HG02852 (cell line): Measurements from ENCODE around the gene TMEM44.

Source experiments
- ATAC-seq: cut with Tn5 transposase; IDR thresholded peaks from one replicate; pipeline ENCODE4 v1.9.1; 2021; ENCODE audit warnings: mild to moderate bottlenecking, moderate library complexity; ENCODE audit not compliant: unreplicated experiment

TMEM44 gene, protein sequence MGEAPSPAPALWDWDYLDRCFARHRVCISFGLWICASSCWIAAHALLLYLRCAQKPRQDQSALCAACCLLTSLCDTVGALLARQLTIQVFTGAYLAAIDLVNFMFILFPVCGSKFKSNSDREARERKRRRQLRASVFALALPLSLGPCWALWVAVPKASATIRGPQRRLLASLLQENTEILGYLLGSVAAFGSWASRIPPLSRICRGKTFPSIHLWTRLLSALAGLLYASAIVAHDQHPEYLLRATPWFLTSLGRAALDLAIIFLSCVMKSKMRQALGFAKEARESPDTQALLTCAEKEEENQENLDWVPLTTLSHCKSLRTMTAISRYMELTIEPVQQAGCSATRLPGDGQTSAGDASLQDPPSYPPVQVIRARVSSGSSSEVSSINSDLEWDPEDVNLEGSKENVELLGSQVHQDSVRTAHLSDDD

DNA sequence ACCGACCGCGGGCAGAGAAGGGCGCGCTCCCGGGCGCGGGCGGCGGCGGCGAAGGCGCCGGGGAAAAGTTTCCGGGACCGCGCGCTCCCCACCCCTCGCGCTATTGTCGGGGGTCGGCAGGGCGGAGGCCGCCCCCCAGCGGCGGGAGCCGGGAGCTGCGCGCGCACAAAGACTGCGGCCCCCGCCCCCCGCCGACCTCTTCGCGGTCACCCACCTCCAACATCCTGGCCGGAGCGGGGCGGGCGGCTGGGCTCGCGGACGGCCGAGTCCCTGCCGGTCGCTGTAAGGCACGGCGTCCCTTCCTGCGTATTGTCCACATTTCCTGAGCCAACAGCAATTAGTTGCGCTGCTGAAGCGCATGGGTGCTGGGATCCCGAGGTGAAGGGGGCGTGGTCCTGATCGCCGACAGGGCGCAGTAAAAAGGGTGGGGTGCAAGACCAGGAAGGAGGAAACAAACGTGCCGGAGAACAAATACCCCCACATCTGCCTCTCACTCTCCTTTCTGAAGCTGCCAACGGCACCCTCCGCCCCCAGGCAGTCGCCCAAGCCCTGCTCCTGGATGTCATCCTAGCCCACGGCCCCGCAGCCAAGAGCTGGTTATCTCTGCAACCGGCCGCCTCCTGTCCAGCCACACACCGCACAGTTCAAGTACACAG, at the start of gene TMEM44:
TMEM44 (minus strand) TSS at position 71 of the 656 bp plus-strand sequence. CDS start 204 bp downstream, outside the sequence.
- peak; percentile 76 for ATAC-seq

DNA sequence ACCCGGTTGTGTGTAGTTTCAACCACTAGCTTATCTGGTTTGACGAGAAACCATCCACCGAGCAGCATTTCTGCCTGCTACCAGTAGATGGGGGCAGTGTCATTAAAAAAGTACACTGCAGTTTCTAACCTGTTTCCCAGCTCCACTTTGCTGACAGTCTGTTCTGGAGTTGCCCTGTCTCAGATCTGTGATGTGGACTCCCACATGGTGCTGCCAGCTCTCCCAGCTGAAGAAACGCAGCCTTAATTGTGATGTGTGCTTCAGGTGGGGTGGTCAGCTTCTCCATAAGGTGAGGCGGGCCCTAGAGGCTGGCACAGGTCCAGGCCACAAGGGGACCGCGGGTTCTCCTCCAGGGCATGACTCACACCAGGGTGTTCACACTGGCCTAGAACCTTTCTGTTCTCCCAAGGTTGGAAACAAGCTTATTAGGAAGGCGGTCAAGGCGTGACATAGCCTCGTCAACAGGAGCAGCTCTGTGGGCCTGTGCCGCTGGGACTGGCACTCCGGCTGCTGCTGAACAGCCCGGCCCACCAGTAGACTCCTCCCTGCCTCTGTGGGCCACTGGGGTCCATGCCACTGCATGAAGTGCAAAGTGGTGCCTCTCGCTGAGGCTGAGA, 49.6 kb upstream of the TMEM44 start:
- peak; percentile 47 for ATAC-seq

DNA sequence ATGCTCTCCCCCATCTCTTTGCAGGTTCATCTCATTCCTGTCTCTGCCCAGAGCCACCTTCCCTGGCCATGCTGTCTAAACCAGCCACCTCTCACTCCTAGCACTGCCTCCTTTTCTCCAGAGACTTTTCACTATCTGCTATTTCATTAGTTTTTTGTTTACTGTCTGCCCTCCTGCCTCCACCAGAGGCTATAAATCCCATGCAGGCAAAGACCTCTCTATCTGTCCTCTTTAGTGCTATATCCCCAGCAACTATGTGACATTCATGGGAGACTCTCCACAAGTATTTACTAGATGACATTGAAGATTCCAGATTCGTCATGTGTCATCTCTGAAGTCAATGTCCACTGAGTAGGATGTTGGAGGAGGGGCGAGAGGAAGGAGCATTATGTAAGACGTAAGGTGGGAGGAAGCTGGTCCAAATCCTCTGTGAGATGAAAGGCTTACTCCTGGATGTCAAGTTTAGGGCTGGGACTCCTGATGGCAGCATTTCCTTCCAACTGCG, 49.0 kb upstream of the TMEM44 start:
- ATAC-seq, result no peak

DNA sequence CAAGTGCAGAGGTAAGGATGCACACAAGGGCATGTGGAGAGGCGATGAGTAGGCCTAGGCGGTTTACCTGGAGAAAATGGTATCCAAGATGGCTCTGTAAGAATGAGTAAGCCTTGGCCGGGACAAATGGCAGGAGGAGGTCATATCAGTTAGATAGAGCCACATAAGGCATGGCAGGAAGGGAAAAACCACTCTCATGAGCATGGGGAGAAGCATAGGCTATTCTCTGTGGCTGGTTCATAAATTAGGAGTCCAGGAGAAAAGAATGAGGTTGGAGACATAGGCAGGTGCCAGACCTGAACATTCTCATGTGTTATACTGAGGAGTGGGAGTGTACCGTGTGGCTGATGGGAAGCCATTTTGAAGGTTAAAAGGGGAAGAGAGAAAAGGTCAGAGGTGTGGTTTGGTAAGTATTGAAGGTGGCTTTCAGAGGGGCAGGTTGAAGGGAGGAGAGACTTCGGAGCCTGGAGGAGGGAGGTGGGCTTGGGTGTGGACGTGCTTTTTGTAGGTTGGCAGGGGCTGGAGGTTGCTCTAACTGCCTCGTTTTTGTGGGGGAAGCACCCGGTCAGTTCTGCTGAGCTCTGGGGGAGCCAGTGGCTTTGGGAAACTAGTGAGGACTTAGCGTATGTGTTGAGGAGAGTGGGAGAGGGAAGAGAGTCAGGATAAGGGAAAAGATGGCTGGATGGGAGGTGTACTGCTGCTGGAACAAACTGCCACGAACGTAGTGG, 47.8 kb upstream of the TMEM44 start:
- no peak for ATAC-seq

DNA sequence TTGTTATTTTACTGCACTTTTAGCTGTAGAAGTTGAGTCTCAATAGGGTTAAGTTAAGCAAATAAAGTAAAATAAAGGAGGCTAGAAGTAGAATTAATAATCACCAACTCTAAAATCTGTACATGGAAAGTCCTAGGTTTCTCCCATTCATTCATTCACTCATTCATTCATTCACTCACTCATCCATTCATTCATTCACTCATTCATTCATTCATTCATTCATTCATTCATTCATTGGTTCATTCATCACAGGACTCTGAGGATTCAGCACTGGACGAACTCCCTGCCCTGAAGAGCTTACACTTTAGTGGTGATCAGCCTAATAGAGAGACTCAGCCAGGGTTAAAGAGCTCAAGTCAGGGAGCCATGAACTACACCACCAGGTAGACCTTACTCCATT, 43.3 kb upstream of the TMEM44 start:
- ATAC-seq, result no peak

DNA sequence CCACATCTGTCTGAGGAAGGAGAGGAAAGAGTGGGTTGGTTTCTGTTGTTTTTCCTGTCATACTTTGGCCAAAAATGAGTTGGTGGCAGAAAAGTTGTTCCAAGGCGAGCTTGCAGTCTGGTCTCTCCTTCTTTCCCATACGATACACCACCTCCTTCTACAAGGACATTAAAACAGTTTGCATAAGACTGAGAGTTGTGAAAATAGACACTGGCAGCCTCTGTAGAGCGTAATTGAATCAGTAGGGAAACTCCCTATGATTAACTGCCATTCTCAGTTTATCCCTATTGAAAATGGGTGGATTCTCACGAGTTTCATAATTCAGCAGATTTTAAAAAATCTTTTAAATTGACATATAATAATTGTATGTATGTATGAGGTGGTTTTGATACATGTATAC, 42.5 kb upstream of the TMEM44 start:
- no peak for ATAC-seq

DNA sequence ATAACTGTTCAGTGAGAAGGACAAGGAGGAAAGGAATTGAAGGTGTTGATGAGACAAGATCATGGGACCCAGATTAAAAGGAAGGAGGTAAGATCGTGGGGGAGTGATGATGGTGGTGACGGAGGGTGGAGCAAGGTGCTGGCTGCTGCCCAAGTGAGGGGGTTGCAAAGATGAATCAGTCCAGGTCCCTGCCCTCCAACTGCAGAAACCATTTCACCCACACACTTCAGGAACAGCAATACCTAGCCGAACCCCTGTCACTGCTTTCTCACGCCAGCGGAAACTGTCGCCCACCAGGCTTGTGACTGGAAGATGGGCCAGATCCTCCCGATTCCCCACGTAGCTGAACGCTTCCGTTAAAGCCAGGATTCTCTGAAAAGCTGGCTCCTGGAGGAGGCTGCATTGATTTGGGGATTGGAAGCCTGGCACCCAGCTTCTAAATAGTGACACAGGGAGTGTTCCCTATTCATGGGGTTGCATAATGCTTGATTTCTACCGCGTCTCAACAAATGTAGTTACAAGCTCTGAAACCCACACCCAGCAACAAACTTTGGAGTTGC, 41.9 kb upstream of the TMEM44 start:
- no peak for ATAC-seq

DNA sequence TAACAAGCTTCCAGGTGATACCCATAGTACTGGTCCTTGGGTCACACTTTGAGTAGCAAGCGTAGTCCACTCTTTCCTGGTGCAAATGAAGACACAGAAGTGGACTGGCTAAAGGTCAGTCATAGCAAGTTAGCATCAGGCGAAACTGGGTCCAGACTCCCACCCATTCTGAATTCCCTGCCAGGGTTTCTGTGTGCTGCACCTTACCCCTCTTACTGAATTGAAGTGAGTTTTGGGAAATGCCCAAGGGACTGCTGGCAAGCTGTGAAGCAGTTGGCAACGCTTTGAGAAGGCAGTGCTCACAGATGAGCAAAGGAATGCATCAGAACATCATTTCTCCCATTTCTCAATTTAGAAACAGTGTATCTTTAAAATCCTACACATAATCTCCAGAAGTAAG, 40.5 kb upstream of the TMEM44 start:
- no peak for ATAC-seq

DNA sequence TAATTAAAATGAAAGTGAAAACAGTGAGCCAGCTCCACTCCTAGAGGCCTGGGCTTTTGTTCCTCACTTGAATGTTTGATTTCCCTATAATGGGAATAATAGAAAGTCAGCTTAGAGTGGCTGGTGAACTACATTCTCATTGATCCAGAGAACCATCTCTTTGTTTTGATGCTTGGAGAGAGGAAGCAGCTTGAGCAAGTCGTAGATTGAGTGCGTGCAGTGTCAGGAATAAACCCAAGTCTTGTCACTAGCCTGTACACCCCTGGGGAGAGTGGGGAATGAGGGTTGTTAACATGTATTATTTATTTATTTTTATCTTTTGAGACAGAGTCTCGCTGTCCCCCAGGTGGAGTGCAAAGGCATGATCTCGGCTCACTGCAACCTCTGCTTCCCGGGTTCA, 39.7 kb upstream of the TMEM44 start:
- no peak for ATAC-seq

DNA sequence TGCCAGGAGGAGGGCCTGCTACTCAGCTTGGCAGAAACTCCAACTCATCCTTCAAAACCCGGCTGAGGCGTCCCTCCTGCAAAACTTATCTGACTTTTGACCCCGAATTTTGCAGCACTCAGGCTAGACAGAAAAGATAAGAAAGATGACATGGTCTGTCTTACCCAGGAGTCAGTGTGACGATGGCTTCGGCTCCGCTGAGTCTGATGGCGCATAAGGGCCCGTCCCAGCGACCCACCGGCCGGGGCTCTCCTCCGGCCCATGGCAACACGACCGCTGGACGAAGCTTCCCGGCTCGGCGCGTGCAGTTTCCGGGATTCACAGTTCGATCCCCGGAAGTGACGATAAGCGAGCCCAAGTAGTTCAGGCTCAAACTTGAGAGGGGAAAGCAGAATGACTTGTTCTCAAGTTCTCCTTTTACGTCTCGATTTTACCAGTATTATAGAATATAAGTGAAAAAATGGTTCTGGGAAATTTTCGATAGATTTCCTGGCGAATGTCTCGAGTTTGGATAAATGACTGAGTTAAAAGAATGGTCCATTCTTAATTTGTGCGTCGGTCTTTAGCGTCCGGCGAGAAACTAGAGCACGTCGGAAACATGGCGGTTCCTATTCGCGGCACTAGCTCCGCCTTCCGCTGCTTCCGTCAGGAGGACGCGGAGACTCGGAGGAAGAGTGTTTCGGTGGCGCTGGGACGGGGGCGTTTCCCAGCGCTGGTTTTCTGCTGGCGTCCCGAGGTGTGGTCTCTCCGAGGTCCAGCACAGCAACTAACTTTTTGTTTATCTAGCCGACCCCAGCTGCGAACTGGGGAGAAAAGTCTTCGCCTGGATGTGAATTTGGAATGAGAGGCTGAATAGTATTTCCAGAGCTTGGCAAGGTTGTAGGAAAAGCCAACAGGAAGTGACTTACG, 38.9 kb upstream of the TMEM44 start, which contains the start of gene LSG1:
LSG1 (minus strand) TSS at position 292 of the 909 bp plus-strand sequence; CDS start at position 263, 29 bp downstream.
- ATAC-seq, result peak; percentile 84

DNA sequence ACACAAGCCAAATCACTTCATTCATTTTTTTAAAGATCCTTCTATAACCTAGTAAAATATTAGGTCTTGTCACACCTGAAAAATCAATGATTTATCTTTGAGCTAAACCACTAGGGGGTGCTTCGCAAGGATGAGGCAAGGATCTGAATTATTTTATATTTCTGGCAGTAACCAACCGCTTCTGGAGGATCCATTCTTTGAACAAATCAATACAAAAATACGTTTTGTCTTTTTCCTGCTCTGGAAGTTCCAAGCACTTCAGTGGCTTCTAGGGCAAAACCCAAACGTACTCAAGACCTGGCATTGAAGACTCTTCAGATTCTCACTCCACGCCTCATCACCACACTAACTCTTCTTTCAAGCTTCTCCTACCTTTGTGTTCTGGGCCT, 38.3 kb upstream of the TMEM44 start:
- ATAC-seq, result no peak

DNA sequence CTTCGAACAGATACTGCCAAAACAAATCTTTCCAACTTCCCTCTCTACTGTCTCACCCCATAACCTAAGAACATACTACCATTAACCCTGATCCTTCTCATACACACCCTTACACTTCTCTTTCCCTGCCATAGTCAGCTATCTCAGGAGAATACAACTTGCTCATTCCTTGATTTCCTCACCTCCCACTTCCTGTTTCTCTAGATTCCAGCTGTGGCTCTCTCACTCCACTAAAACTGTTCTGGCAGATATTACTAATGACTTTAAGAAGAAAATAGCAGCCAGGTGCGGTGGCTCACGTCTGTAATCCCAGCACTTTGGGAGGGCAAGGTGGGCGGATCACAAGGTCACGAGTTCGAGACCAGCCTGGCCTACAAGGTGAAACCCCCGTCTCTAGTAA, 34.1 kb upstream of the TMEM44 start:
- no peak for ATAC-seq

DNA sequence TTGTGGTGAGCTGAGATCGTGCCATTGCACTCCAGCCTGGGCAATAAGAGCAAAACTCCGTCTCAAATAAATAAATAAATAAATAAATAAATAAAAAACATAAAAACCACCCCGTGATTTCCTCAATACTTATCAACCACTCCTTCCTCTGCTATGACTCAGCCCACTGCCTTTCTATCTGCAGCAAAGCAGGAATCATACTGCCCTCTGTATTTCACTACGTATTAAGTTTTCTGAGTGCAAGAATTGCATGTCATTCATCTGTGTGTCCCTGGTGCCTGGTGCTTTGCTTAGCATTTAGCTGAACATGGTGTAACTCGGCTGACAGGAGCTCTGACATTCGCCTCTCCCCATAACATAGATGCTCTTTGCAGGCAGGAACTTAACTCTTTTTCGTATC, 31.6 kb upstream of the TMEM44 start:
- ATAC-seq, result no peak

DNA sequence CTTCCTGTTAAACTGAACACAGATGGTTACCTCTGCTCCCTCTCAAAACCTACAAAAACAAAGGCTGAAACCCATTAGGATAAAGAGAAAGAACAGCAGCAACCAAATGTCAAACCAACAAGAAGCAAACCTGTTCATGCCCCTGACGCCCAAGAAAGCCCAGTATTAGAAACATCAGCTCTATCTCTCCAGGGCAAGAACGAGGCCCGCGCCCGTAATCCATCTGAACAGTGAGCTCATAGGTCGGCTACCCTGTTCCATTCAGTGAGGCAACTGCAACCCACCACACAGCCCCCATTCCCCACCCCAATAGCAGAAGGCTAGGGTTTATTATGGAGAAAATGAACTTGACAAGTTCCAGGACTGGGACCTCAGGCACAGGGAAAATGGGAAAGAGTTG, 28.7 kb upstream of the TMEM44 start:
- ATAC-seq, result no peak

DNA sequence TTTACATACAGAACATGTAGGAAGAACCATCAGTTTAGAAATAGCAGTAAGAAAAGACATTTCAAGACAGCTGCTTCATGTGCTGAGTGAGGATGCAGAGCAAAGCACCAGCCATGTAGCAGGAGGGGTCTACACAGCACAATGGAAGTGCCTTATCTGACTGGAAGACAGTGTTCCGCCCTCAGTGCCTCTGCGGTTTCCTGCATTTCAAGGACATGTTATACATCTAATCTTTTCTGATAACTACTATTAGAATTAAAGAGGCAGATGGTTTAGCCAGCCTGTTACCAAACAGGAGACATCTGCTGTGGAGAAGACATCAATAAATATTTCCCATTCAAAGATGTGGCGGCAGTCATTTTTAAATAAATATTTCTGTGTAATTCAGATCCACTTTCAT, 28.2 kb upstream of the TMEM44 start:
- no peak for ATAC-seq

DNA sequence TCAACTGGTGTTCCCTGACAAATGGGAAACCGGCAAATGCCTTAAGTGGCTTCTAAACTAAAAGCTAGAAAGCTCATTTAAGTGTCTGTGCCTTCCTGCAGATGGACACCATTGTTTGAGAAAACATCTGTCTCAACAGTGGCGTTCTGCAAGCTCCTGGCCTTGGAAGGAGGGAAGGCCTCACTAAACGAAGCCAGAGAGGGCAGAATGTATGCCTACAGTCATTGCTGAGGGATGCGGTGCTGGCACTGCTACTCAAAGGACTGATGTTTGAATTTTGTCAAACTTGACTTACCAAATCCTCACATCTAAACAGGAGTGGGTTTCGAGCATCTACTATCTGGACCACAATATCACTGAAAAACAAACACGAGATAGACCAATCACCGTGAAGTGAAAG, 26.6 kb upstream of the TMEM44 start:
- no peak for ATAC-seq

DNA sequence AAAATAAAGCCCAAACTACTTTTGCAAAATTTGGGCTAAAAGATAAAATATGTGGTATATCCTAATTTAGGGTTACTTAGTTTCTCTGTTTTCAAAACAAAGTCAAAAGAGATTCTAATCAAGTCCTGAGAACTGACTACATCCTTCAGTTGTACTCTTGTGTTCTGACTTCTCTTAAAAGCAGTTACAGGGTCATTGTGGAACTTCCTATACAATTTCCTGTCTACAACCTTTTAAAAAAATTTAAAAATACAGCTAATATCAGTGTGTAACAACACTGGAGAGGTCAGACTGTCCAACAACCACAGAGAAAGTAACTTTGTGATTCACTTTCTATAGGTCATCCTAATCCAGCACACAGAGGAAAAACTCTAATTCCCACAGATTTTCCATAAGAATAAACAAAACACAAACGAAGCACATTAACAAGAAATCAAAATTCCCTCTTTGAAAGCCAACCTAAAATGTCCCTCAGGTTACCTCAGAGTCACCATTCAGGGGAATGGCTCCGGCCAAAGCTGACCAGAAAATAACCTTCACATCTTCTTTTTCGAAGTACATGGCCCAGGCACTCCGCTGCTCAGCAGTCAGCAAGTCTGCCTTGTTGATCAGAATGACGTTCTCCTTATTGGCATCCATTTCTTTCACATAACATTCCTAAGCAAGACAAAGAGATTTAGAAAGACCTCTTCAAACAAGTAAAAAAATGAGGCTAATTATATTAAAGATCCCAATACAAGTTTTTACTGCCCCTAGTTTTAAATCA, 25.4 kb upstream of the TMEM44 start:
- no peak for ATAC-seq

DNA sequence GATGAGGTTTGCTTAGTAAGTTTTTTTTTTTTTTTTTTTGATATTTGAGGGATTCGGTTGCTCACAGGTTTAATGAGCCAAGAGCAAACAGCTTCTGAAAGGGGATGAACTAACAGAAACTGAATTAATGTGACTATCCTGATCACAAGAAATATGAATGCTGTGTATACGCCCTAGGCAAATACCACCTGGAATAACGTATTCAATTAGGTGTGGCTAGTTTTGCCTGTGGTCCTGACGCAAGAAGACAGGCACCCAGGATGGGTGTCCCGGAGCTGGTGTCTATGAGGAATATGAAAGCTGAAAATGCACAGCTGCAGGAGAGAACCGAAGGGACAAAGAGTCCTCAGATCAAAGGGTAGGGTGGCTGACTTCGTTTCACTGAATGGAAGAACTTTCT, 24.2 kb upstream of the TMEM44 start:
- no peak for ATAC-seq

DNA sequence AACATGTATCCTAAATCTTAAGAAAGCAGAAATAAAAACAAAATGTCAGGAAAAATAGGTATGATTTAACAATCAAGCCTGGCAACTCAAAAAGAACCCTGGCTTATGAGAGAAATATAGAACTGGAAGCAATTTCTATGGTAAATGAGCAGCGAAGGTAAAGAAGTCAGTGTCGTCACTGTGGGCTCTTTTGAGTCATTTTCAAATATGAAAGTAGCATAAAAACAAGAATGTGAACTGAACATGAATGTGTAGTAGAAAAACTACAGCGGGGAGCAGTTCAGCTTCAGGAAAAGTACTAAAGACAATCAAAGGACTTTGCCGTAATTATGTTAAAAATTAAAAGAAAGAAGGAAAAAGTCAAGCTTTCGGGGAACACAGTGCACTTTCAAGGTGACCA, 21.2 kb upstream of the TMEM44 start:
- ATAC-seq, result no peak
